Myocyte (in vitro differentiated cells): ENCODE measurements around the gene EBI3. TPM values are rescaled to one million over a fixed set of nuclear protein-coding genes. Genes with fewer than 3 reads are reported as not detected.
"Not testable (repeated sequence)": the region's sequence is repeated elsewhere in the genome, so short reads cannot be mapped to it uniquely, and the experiment has no call there.

ENCODE experiments used
- DNase-seq: peaks from one replicate; pipeline ENCODE4 v3.0.0-alpha.2; 2012; ENCODE audit warnings: low read depth
- polyA plus RNA-seq: library from polyadenylated mRNA; unstranded; fragments of >200 nt; gene quantifications from one replicate; pipeline ENCODE4 v1.2.1, GENCODE V29; 2012; ENCODE audit warnings: missing spikeins
- total RNA-seq: library from RNA; depleted of rRNA; stranded (reverse); fragments of >200 nt; gene quantifications from 2 replicates; pipeline ENCODE4 v1.2.3, GENCODE V29; 2014

The EBI3 gene
- total RNA-seq: 0.11 and 0.21 TPM in 2 replicates
- 0.23 TPM for polyA plus RNA-seq

DNA sequence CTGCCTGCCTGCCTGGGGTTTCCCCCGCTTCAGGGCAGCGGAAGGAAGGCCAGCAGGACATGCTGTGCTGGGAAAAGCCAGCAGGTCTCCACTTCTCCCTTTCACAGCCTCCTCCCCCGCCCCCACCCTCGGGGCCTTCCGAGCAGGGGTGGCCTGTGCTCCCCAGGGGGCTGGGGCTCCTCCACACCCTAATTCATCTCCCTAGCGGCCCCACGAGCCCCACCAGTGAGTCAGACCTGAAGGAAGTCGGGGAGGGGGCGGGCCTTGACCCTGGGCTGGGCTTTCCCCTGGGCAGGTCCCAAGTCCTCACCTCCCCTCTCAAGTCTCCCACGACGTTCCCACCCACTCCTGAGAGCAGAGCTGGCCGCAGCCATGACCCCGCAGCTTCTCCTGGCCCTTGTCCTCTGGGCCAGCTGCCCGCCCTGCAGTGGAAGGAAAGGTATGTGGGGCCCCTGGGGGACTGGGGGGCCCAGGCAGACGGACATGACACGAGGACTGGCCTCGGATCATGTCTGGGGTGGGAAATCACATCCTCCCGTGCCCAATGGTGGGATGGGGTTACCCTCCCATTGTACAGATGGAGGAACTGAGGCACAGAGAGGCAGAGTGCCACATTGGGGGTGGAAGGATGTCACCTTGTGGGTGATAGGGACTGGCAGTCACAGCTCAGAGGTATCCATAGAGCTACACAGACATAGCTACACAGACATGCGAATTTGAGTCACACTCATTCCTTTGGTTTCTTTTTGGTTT is at the start of gene EBI3:
EBI3 (plus strand) TSS at position 345 of the 753 bp plus-strand sequence; CDS start at position 373, 28 bp downstream.
- peak; percentile 18 for DNase-seq

GRCh38 chr19:4181053-4181508 is 48.2 kb upstream of the EBI3 start:
- no peak for DNase-seq

- peak; percentile 94 for DNase-seq
Measured at GRCh38 chr19:4182084-4182810, 47.1 kb upstream of the EBI3 start, which contains the start of the genes ANKRD24 and SIRT6. Gene ANKRD24, plus strand, starts transcription at chr19:4182689. Its CDS starts 3,737 bp downstream, at chr19:4186426. Gene SIRT6, minus strand, starts transcription at chr19:4182563. Its CDS starts 24 bp downstream, at chr19:4182539.

DNA sequence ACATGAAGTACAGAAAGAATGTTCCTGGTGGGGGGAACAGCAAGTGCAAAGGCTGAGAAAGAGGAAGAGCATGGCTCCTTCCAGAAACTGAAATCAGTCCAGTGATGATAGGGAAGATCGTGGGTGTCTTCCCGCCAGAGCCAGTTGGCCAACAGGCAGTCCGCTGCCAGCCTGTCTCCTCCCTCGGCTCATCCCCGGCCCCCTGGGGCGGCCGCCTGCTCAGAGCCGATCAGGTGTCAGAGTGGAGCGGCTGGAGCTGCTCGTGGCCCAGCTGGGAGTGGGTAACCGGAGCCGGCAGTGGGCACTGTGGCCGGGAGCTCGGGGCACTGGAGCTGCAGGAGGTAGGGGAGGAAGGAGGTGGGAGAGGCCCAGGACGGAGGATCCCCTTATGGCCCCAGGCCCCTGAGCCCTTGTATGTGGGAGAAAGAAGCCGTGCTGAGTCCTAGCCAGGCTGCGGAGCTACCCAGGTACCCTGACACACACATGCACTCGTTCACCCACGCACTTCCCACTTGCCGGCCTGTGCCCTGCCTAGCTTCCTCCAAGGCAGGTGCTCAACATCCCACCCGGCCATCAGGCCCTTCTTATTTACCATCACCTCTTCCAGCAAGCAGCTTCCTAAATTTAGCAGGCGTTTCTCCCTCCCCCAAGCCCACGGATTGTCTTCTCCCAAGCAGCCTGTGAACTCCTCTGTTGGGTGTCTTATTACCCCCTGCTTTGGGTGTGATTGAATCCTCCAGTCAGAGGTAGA is 45.2 kb upstream of the EBI3 start:
- peak; percentile 68 for DNase-seq

DNA sequence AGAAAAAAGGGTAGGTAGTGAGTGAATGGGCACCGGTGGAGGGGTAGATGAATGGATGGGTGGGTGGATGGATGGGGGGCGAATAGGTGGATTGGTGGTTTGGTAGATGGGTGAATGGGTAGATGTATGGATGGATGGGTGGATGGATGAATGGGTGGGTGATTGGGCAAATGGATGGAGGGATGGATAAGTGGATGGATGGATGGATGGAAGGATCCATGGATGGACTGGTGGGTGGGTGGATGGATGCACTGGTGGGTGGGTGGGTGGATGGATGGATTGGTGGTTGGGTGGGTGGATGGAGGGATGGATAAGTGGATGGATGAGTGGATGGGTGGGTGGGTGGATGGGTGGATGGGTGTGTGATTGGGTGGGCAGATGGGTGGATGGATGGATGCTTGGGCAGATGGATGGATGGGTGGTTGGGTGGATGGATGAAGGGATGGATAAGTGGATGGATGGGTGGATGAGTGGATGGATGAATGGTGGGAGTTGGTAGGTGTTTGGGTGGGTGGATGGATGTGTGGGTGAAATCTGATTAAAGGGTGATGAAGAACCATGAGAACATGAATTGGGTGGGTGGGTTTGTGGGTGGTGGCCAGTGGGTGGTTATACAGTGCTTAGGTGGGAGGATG is 44.5 kb upstream of the EBI3 start:
- DNase-seq: no peak

DNA sequence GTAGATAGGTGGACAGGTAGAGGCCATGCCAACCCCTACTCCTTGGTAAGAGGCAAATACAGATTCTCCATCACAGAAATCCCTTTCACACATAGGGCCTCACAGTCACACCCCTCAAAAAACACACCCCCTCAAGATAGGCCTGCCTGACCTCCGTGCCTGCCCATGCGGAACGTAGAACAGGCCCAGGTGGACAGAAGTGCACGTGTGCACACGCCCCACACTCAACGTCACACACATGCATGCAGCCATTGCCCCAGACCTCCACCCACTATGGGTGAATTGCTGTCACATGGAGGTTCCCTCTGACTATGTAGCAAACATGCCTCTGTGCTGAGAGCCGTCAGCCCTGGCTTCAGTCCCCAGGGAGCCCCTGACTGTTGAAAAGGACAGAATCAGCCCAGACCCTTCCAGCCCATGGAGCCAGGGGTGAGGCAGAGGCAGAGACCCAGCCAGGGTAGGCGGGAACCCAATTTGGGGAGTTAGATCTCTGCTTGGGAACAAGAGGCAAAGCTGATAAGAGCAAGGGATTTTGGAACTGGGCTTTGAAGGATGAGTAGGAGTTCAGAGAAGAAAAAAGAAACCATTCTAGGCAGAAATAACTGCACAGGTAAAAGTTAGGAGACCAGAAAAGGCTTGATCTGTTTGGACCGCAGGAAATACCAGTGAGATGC is 43.8 kb upstream of the EBI3 start:
- no peak for DNase-seq

DNA sequence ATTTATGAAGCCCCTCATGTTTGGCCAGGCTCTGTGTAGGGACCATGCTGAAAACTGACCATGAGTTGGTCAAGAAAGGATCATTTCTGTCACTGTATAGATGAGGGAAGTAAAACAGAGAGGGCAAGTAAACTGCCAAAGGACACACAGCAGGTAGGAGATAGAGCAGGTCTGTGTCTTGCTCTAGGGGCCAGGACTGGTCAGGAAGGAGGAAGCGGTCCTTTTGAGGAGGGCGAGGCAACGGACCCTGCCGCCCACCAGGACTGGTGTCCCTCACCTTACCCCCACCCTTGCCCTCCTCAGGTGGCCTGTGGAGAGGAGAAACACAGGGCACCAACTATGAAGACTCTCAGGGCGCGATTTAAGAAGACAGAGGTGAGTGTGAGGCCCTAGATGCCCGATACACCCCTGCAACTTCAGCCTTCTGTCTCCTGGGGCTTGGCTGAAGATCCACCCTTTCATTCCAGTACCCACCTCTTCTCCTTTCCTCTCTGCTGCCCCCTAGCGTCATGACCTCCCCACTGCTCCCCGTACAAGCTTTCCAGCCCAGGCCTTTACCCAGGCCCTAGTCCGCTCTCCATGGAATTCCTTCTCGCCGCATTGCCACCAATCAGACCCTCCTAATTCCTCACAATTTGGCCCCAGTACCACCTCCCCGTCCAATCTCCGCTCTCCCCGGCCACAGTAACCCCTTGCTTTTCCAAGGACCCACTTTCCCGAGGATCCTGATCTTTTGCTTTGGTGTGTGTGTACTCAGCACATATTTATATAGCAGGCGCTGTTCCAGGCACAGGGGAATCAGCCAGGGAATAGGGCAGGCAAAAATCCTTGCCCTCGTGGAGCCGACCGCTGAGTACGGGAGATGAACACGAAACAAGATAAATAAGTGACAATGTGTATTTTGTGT is 43.0 kb upstream of the EBI3 start:
- DNase-seq: peak; percentile 76

- DNase-seq: no peak
Measured at GRCh38 chr19:4187313-4188122, 41.8 kb upstream of the EBI3 start.

- DNase-seq: no peak
Measured at GRCh38 chr19:4189641-4190040, 39.7 kb upstream of the EBI3 start.

GRCh38 chr19:4192537-4192936 is 36.8 kb upstream of the EBI3 start:
- not testable (repeated sequence) for DNase-seq

DNA sequence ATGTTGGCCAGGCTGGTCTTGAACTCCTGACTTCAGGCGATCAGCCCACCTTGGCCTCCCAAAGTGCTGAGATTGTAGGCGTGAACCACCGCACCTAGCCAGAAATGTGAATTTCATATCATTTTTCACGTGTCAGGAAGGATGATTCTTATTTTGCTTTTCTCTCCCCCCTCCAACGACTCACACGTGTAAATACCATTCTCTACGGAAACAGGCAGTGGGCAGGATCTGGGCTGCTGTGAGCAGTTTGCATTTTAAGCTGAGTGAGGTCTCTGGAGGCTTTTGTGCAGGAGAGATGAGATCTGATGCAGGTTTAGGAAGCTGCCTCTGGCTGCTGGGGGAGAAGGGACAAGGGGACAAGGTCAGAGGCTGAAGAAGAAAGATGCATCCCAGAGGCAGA is 35.0 kb upstream of the EBI3 start:
- DNase-seq: no peak

DNA sequence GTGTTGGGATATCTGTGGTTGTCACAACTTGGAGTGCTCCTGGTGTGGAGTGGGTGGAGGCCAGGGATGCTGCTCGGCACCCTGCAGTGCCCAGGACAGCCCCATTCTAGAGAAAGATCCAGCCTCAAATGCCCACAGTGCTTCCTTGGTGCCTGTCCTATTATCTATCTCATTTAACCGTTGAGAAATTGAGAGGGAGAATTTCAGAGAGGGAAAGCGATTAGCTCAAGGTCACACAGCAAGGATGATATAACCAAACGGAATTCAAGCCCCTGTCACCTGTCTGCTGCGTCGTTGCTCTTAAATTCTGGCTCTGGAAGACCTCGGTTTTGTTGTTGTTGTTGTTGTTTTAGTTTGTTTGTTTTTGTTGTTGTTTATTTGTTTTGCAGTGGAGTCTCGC is 33.3 kb upstream of the EBI3 start:
- no peak for DNase-seq

DNA sequence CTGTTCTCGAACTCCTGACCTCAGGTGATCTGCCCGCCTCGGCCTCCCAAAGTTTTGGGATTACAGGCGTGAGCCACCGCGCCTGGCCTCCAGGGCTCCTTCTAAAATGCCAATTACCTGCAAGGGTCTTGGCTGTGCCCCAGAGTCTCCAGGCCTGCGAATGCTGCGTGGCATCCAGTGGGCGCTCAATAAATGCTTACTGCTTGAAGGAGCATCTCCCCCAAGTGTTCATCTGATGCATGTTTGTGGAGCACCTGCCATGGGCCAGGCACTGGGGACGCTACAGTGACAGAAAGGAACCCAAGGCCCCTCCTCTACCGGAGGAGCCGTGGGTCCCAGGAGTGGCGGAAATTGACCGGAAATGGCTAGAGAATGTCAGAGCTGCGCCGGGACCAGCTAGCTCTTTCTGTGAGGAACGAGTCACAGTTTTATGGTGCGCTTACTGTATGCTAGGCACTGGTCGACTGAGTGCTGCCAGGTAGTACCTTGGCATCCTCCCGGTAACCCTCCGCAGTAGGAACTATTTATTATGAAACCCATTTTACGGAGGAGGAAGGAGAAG is 32.7 kb upstream of the EBI3 start:
- no peak for DNase-seq

DNA sequence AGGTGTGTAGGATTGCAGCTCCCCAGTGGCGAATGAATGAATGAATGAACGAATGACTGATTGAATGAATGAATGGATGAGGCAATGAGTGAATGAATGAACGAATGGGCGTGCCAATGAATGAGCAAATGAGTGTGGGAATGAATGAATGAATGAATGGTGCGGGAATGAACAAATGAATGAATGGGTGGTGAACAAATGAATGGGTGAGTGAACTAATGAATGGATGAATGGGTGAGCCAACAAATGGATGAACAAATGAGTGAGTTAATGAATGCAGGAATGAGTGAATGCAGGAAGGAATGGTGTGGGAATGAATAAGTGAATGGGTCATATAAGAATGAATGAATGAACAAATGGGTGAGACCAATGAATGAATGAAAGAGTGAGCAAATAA is 32.1 kb upstream of the EBI3 start:
- DNase-seq: no peak

GRCh38 chr19:4197625-4198466 is 31.5 kb upstream of the EBI3 start:
- DNase-seq: peak; percentile 27

GRCh38 chr19:4198467-4199126 is 30.7 kb upstream of the EBI3 start:
- DNase-seq: no peak
